ENCODE measurements around the gene PXN. TPM values are rescaled to one million over a fixed set of nuclear protein-coding genes. Genes with fewer than 3 reads are reported as not detected.

PXN gene
- total and polyA plus RNA-seq, 5 donors from 2014 or later = 64.3 to 205 (median 78.7) TPM

GRCh38 chr12:120167529-120168095 is 97.9 kb downstream of the PXN start:
- ATAC-seq (ENCODE audit: low read depth in 2 of 2) (no peak), DNase-seq (no peak)
- H3K27ac Mint-ChIP-seq = no peak overlapping the region
- no peak overlapping the region for H3K4me3 Mint-ChIP-seq
- no peaks in the 10 kb centered on the region for H3K27me3 Mint-ChIP-seq
- H3K4me1 Mint-ChIP-seq = no peaks in the 10 kb centered on the region
- H3K9me3 Mint-ChIP-seq = no peaks in the 10 kb centered on the region
- no peaks in the 10 kb centered on the region for H3K9me3 ChIP-seq (ENCODE audit: control insufficient read depth in 2 of 2, low read length in 2 of 2)
- no peak overlapping the region for H3K27ac ChIP-seq (ENCODE audit: insufficient read depth, low read length, poor library complexity, severe bottlenecking)
- H3K36me3 ChIP-seq (ENCODE audit: control insufficient read depth, insufficient read depth, low read length) = peaks cover 67% of the 10 kb centered on the region
- H3K4me1 ChIP-seq (ENCODE audit: control insufficient read depth, insufficient read depth, low read length, poor library complexity, severe bottlenecking) = no peaks in the 10 kb centered on the region
- H3K4me3 ChIP-seq (ENCODE audit: low read depth, low read length) = no peak overlapping the region
- peaks cover 19% of the 10 kb centered on the region for H3K36me3 Mint-ChIP-seq
- H3K27me3 ChIP-seq (ENCODE audit: control insufficient read depth, insufficient read depth, low read length) = no peaks in the 10 kb centered on the region

DNA sequence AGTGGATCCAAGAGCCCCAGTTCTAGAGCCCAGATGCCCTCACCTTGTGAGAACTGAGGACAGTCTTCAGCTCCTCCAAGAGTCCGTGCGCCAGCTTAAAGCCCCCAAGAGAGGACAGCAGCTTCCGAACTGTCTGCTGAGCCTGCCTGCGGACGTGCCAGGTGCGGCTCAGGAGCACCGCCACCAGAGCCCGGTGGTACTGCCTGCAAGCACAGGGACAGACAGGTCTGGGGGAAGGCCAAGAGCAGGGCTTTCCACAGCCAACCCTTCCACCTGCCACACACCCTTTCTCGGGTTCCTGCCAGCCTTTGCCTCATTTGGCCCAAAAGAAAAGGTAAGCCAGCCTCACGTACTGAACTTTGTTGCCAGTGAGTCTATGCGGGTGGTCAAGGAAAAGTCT is 101.2 kb downstream of the PXN start:
- DNase-seq (no peak), ATAC-seq (ENCODE audit: low read depth in 2 of 2) (no peak)
- Histone ChIP-seq H3K36me3 (ENCODE audit: control insufficient read depth, insufficient read depth, low read length) (peaks cover 69% of the 10 kb centered on the region), H3K27ac (ENCODE audit: insufficient read depth, low read length, poor library complexity, severe bottlenecking) (no peak overlapping the region), H3K27me3 (ENCODE audit: control insufficient read depth, insufficient read depth, low read length) (no peaks in the 10 kb centered on the region), H3K9me3 (ENCODE audit: control insufficient read depth in 2 of 2, low read length in 2 of 2) (no peaks in the 10 kb centered on the region), H3K4me3 (ENCODE audit: low read depth, low read length) (no peak overlapping the region), H3K4me1 (ENCODE audit: control insufficient read depth, insufficient read depth, low read length, poor library complexity, severe bottlenecking) (no peaks in the 10 kb centered on the region)
- H3K27ac Mint-ChIP-seq = no peak overlapping the region
- H3K27me3 Mint-ChIP-seq = no peaks in the 10 kb centered on the region
- H3K36me3 Mint-ChIP-seq = peaks cover 36% of the 10 kb centered on the region
- peaks cover 0 to 1% (median 0%) of the 10 kb centered on the region in 7 donors for H3K9me3 Mint-ChIP-seq
- no peaks in the 10 kb centered on the region for H3K4me1 Mint-ChIP-seq
- no peak overlapping the region for H3K4me3 Mint-ChIP-seq

DNA sequence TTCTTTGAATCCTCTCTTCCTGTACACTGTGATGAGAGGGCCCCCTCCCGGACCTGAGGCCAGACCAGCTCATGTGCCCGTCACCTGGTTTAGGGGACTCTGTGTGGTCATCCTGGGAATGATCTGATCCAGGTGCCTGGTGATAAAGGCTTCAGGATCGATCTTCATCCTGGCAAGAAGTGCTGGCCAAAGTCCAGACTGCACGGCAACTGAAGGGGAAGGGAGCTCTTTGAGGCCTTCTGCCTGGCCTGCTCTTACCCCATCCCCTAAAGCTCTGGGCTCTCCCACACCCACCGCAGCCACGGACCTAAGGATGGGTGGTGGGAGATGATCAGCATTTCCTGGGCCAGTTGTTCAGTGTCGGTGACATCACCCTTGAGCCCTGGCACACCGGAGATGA is 102.8 kb downstream of the PXN start:
- H3K27me3 Mint-ChIP-seq = no peaks in the 10 kb centered on the region
- no peak for ATAC-seq (ENCODE audit: low read depth in 2 of 2)

DNA sequence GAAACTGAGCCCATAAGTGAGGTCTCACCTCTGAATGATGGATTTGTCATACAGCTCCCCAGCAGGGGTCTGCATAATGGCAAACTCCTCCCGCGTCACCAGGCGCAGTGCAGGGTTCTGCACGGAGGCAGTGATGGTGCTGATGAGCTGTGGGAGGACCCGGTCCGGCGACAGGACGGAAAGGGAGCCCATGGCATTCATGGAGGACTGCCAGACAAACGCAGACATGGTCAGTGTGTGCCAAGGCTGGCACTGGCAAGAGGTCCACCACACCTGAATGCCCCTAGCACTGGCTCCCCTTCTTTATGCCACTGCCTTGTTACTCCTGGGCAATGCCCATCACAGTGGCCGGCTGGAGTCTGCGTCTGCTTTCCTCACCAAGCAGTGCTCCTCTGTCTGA is 103.7 kb downstream of the PXN start:
- Histone ChIP-seq H3K36me3 (ENCODE audit: control insufficient read depth, insufficient read depth, low read length) (peaks cover 76% of the 10 kb centered on the region), H3K4me3 (ENCODE audit: low read depth, low read length) (no peak overlapping the region), H3K27me3 (ENCODE audit: control insufficient read depth, insufficient read depth, low read length) (no peaks in the 10 kb centered on the region), H3K27ac (ENCODE audit: insufficient read depth, low read length, poor library complexity, severe bottlenecking) (no peak overlapping the region), H3K9me3 (ENCODE audit: control insufficient read depth in 2 of 2, low read length in 2 of 2) (no peaks in the 10 kb centered on the region), H3K4me1 (ENCODE audit: control insufficient read depth, insufficient read depth, low read length, poor library complexity, severe bottlenecking) (no peaks in the 10 kb centered on the region)
- H3K4me1 Mint-ChIP-seq = no peaks in the 10 kb centered on the region
- H3K9me3 Mint-ChIP-seq = peaks cover 0 to 1% (median 0%) of the 10 kb centered on the region in 7 donors
- no peak for DNase-seq
- H3K27me3 Mint-ChIP-seq = no peaks in the 10 kb centered on the region
- no peak for ATAC-seq (ENCODE audit: low read depth in 2 of 2)
- no peak overlapping the region for H3K4me3 Mint-ChIP-seq
- H3K36me3 Mint-ChIP-seq = peaks cover 43% of the 10 kb centered on the region
- H3K27ac Mint-ChIP-seq = no peak overlapping the region

More for the DNA sequence above, 102.8 kb downstream of the PXN start:
- no peak overlapping the region for H3K27ac Mint-ChIP-seq
- peaks cover 72% of the 10 kb centered on the region for H3K36me3 ChIP-seq (ENCODE audit: control insufficient read depth, insufficient read depth, low read length)
- no peaks in the 10 kb centered on the region for H3K4me1 ChIP-seq (ENCODE audit: control insufficient read depth, insufficient read depth, low read length, poor library complexity, severe bottlenecking)
- H3K4me3 Mint-ChIP-seq = no peak overlapping the region
- DNase-seq = no peak
- H3K4me3 ChIP-seq (ENCODE audit: low read depth, low read length) = no peak overlapping the region
- H3K4me1 Mint-ChIP-seq = no peaks in the 10 kb centered on the region
- H3K9me3 ChIP-seq (ENCODE audit: control insufficient read depth in 2 of 2, low read length in 2 of 2) = no peaks in the 10 kb centered on the region
- H3K27ac ChIP-seq (ENCODE audit: insufficient read depth, low read length, poor library complexity, severe bottlenecking) = no peak overlapping the region
- peaks cover 0 to 1% (median 0%) of the 10 kb centered on the region in 7 donors for H3K9me3 Mint-ChIP-seq
- H3K27me3 ChIP-seq (ENCODE audit: control insufficient read depth, insufficient read depth, low read length) = no peaks in the 10 kb centered on the region
- H3K36me3 Mint-ChIP-seq = peaks cover 34% of the 10 kb centered on the region

Other genes starting within 250 kb of the PXN start
- 85.5 TPM for gene RAB35, start 149.0 kb downstream of the PXN start, total RNA-seq
- gene RAB35, start 149.0 kb downstream of the PXN start, polyA plus RNA-seq = 10 to 100 TPM; 25.2 to 37.0 (median 27.1) TPM
- 115 TPM for gene GCN1, start 71.0 kb downstream of the PXN start, total RNA-seq
- gene GCN1, start 71.0 kb downstream of the PXN start, polyA plus RNA-seq = 10 to 100 TPM; 17.0 to 27.5 (median 20.9) TPM
- 1,127 TPM for gene RPLP0, start 64.6 kb downstream of the PXN start, total RNA-seq
- 1,000 to 10,000 TPM in 3 of 4 donors, 100 to 1,000 TPM in 1; 998 to 1,871 (median 1,438) TPM for gene RPLP0, start 64.6 kb downstream of the PXN start, polyA plus RNA-seq
- 12,754 TPM for gene RNU4-2, start 26.2 kb upstream of the PXN start, total RNA-seq
- 100 to 1,000 TPM in 1 of 4 donors, 10 to 100 TPM in 1, not detected in 2; 49.3 to 132 TPM for gene RNU4-2, start 26.2 kb upstream of the PXN start, polyA plus RNA-seq
- gene RNU4-1, start 27.5 kb upstream of the PXN start, total RNA-seq = 1,793 TPM
- gene RNU4-1, start 27.5 kb upstream of the PXN start, polyA plus RNA-seq = not detected
- 0.79 TPM for gene SIRT4, start 36.6 kb upstream of the PXN start, total RNA-seq
- gene SIRT4, start 36.6 kb upstream of the PXN start, polyA plus RNA-seq = 1 to 10 TPM in 3 of 4 donors, not detected in 1; 1.1 to 2.8 (median 1.2) TPM
- gene PLA2G1B, start 62.0 kb upstream of the PXN start, total RNA-seq = not detected
- under 1 TPM in 1 of 4 donors, not detected in 3; 0.44 TPM for gene PLA2G1B, start 62.0 kb upstream of the PXN start, polyA plus RNA-seq
- not detected for gene MSI1, start 103.4 kb upstream of the PXN start, total RNA-seq
- not detected for gene MSI1, start 103.4 kb upstream of the PXN start, polyA plus RNA-seq
- gene COX6A1, start 172.4 kb upstream of the PXN start, total RNA-seq = 169 TPM
- 1,000 to 10,000 TPM in 2 of 4 donors, 100 to 1,000 TPM in 2; 939 to 1,218 (median 1,022) TPM for gene COX6A1, start 172.4 kb upstream of the PXN start, polyA plus RNA-seq
- 19.2 TPM for gene TRIAP1, start 180.7 kb upstream of the PXN start, total RNA-seq
- gene TRIAP1, start 180.7 kb upstream of the PXN start, polyA plus RNA-seq = 10 to 100 TPM; 43.6 to 61.1 (median 47.6) TPM
- 30.2 TPM for gene GATC, start 180.7 kb upstream of the PXN start, total RNA-seq
- gene GATC, start 180.7 kb upstream of the PXN start, polyA plus RNA-seq = 10 to 100 TPM; 13.7 to 19.9 (median 16.9) TPM
- gene SRSF9, start 204.0 kb upstream of the PXN start, total RNA-seq = 138 TPM
- 100 to 1,000 TPM; 167 to 193 (median 191) TPM for gene SRSF9, start 204.0 kb upstream of the PXN start, polyA plus RNA-seq
- gene DYNLL1, start 230.4 kb upstream of the PXN start, total RNA-seq = 99.0 TPM
- 100 to 1,000 TPM; 480 to 692 (median 547) TPM for gene DYNLL1, start 230.4 kb upstream of the PXN start, polyA plus RNA-seq